Liver (tissue), 9 donors: ENCODE results near the gene PTH1R. TPM values are rescaled to one million over a fixed set of nuclear protein-coding genes. Genes with fewer than 3 reads are reported as not detected.

Experiments
- DNase-seq: peaks from one replicate; pipeline ENCODE4 v3.0.0-alpha.2; 2017; ENCODE audit warnings: low spot score
- H3K27ac ChIP-seq, 2 donors: one replicate each; pipeline ENCODE4 v1.7.0; 2013; ENCODE audit warnings: inconsistent platforms in 2 of 2, low read length in 2 of 2, control low read depth in 1 of 2, low read depth in 1 of 2, mild to moderate bottlenecking in 1 of 2
- H3K27me3 ChIP-seq, 4 donors: one replicate each; pipeline versions ENCODE4 v1.6.1 to v1.7.0; 2013; ENCODE audit warnings: low read length in 3 of 4, inconsistent platforms in 1 of 4, mild to moderate bottlenecking in 1 of 4, moderate library complexity in 1 of 4; ENCODE audit not compliant: control insufficient read depth in 4 of 4, insufficient read depth in 4 of 4
- H3K36me3 ChIP-seq, 4 donors: one replicate each; pipeline versions ENCODE4 v1.6.1 to v1.7.0; 2013; ENCODE audit warnings: low read length in 3 of 4, mild to moderate bottlenecking in 3 of 4, low read depth in 1 of 4, moderate library complexity in 1 of 4; ENCODE audit not compliant: control insufficient read depth in 4 of 4, insufficient read depth in 3 of 4
- H3K4me1 ChIP-seq, 4 donors: one replicate each; pipeline versions ENCODE4 v1.6.1 to v1.7.0; 2013; ENCODE audit warnings: low read length in 3 of 4, mild to moderate bottlenecking in 3 of 4, moderate library complexity in 1 of 4; ENCODE audit not compliant: control insufficient read depth in 4 of 4, insufficient read depth in 4 of 4
- H3K4me3 ChIP-seq, 3 donors: one replicate each; pipeline versions ENCODE4 v1.6.1 to v1.7.0; 2013; ENCODE audit warnings: low read length in 3 of 3, control low read depth in 1 of 3, low read depth in 1 of 3, mild to moderate bottlenecking in 1 of 3
- H3K9ac ChIP-seq, 2 donors: one replicate each; pipeline ENCODE4 v1.7.0; 2013; ENCODE audit warnings: low read length in 2 of 2, mild to moderate bottlenecking in 2 of 2, moderate library complexity in 2 of 2, control low read depth in 1 of 2, low read depth in 1 of 2
- H3K9me3 ChIP-seq, 4 donors: one replicate each; pipeline versions ENCODE4 v1.6.1 to v1.7.0; 2013; ENCODE audit warnings: low read length in 3 of 4; ENCODE audit not compliant: control insufficient read depth in 4 of 4
- EGR1 ChIP-seq, 2 donors: IDR thresholded peaks; 2 replicates each; pipeline ENCODE4 v1.6.1; 2016 to 2018; ENCODE audit warnings: antibody characterized with exemption in 2 of 2, low read depth in 2 of 2
- FOXA1 ChIP-seq: IDR thresholded peaks from 2 replicates; pipeline ENCODE4 v1.6.1; 2016; ENCODE audit warnings: antibody characterized with exemption
- FOXA2 ChIP-seq: IDR thresholded peaks from 2 replicates; pipeline ENCODE4 v1.6.1; 2016; ENCODE audit warnings: antibody characterized with exemption
- GABPA ChIP-seq, 2 donors: IDR thresholded peaks in 1 of 2; conservative IDR thresholded peaks in 1 of 2; 2 replicates each; pipeline ENCODE4 v1.6.1; 2016; ENCODE audit warnings: antibody characterized with exemption in 2 of 2, mild to moderate bottlenecking in 1 of 2, moderate library complexity in 1 of 2
- HNF4A ChIP-seq, 2 donors: conservative IDR thresholded peaks; 2 replicates each; pipeline ENCODE4 v1.6.1; 2016; ENCODE audit warnings: antibody characterized with exemption in 2 of 2, mild to moderate bottlenecking in 2 of 2
- HNF4G ChIP-seq: IDR thresholded peaks from 2 replicates; pipeline ENCODE4 v1.6.1; 2016; ENCODE audit warnings: antibody characterized with exemption
- JUND ChIP-seq, 2 donors: IDR thresholded peaks; 2 replicates each; pipeline ENCODE4 v1.6.1; 2016; ENCODE audit warnings: antibody characterized with exemption in 2 of 2
- NR2F2 ChIP-seq: IDR thresholded peaks from 2 replicates; pipeline ENCODE4 v1.6.1; 2016; ENCODE audit warnings: antibody characterized with exemption
- RAD21 ChIP-seq, 2 donors: IDR thresholded peaks; 2 replicates each; pipeline ENCODE4 v1.6.1; 2016; ENCODE audit warnings: antibody characterized with exemption in 2 of 2, mild to moderate bottlenecking in 2 of 2
- RXRA ChIP-seq, 2 donors: IDR thresholded peaks; 2 replicates each; pipeline ENCODE4 v1.6.1; 2017 to 2018; ENCODE audit warnings: antibody characterized with exemption in 2 of 2, mild to moderate bottlenecking in 1 of 2
- SP1 ChIP-seq: IDR thresholded peaks from 2 replicates; pipeline ENCODE4 v1.6.1; 2018; ENCODE audit warnings: antibody characterized with exemption, mild to moderate bottlenecking
- TAF1 ChIP-seq: conservative IDR thresholded peaks from 2 replicates; pipeline ENCODE4 v1.6.1; 2016; ENCODE audit warnings: antibody characterized with exemption, mild to moderate bottlenecking
- YY1 ChIP-seq: IDR thresholded peaks from 2 replicates; pipeline ENCODE4 v1.6.1; 2016; ENCODE audit warnings: antibody characterized with exemption, mild to moderate bottlenecking
- WGBS: extraction: QIAGEN DNeasy Blood & Tissue Kit; methylation state at CpG from one replicate; pipeline ENCODE4 v1.1.7; 2013; 5-methylcytosine and 5-hydroxymethylcytosine counted together
- polyA plus RNA-seq, 2 donors: library from polyadenylated mRNA; stranded (reverse) in 1 of 2; unstranded in 1 of 2; fragments of 200-250 nt in 1 of 2; fragments of >200 nt in 1 of 2; fragmentation: Nextera tagmentation in 1 of 2; extraction: Ambion mirVana in 1 of 2; gene quantifications; one replicate each; pipeline versions ENCODE4 v1.2.1 to v1.2.3, GENCODE V29; 2013 to 2015
- total RNA-seq, 2 donors: library from RNA; depleted of rRNA; stranded (reverse); fragments of >200 nt; gene quantifications; one replicate each; pipeline ENCODE4 v1.2.3, GENCODE V29; 2014
- TF ChIP-seq, protein P1 (sequence below): IDR thresholded peaks from 2 replicates; pipeline ENCODE4 v1.6.1; 2016; ENCODE audit warnings: antibody characterized with exemption
- TF ChIP-seq, protein P2 (sequence below): IDR thresholded peaks from 2 replicates; pipeline ENCODE4 v1.6.1; 2016; ENCODE audit warnings: antibody characterized with exemption
- TF ChIP-seq, protein P3 (sequence below): fragments of 150-350 bp; IDR thresholded peaks from 2 replicates; pipeline ENCODE4 v1.5.1; 2017; ENCODE audit warnings: improper control_type of control experiment, low read depth, low read length; ENCODE audit not compliant: missing input control
- TF ChIP-seq, protein P4 (sequence below): IDR thresholded peaks from 2 replicates; pipeline ENCODE4 v1.6.1; 2016; ENCODE audit warnings: antibody characterized with exemption, mild to moderate bottlenecking
- TF ChIP-seq, protein P5 (sequence below): IDR thresholded peaks from 2 replicates; pipeline ENCODE4 v1.6.1; 2016; ENCODE audit warnings: antibody characterized with exemption
- donor health status: healthy.
- donor health status: healthy.
- donor health status: healthy.
- donor health status: healthy.
- donor health status: healthy.

PTH1R gene
- total and polyA plus RNA-seq, 4 donors, result 7.2 to 28.4 (median 23.6) TPM

DNA sequence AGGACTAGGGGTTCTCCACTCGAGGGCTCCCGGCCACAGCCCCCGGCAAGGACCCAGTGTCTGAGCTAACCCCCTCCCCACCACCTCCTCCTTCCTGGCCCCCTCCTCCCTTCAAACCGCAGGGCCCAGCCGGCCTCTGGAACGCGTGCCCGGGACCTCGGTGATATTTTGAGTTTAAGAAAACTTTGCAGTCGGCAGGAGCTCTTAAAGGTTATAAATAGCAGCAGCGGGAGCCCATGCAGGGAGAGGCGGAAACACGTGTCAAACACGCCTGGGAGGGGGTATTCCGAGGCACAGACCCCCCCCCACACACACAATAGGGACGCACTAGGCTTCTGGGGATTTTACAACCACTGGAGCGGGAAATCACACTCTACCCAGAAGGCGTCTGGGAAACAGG lies 3.1 kb upstream of the PTH1R start:
- no peak for TF ChIP-seq HNF4A (conservative IDR thresholded peaks at IDR 0.05)
- TF ChIP-seq HNF4G, result no peak
- TF ChIP-seq, protein P1, sequence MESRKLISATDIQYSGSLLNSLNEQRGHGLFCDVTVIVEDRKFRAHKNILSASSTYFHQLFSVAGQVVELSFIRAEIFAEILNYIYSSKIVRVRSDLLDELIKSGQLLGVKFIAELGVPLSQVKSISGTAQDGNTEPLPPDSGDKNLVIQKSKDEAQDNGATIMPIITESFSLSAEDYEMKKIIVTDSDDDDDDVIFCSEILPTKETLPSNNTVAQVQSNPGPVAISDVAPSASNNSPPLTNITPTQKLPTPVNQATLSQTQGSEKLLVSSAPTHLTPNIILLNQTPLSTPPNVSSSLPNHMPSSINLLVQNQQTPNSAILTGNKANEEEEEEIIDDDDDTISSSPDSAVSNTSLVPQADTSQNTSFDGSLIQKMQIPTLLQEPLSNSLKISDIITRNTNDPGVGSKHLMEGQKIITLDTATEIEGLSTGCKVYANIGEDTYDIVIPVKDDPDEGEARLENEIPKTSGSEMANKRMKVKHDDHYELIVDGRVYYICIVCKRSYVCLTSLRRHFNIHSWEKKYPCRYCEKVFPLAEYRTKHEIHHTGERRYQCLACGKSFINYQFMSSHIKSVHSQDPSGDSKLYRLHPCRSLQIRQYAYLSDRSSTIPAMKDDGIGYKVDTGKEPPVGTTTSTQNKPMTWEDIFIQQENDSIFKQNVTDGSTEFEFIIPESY, result no peak
- TF ChIP-seq SP1, result no peak
- TF ChIP-seq YY1, result no peak
- TF ChIP-seq NR2F2, result no peak
- H3K9ac ChIP-seq, result no peak overlapping the region
- no peak for DNase-seq
- no peak overlapping the region for H3K4me3 ChIP-seq
- no peaks in the 10 kb centered on the region for H3K9me3 ChIP-seq
- H3K27me3 ChIP-seq, result no peaks in the 10 kb centered on the region
- no peaks in the 10 kb centered on the region for H3K36me3 ChIP-seq
- peak overlapping the region; percentile 30 to 48 for H3K27ac ChIP-seq
- peaks cover 0 to 19% (median 5%) of the 10 kb centered on the region in 4 donors for H3K4me1 ChIP-seq
- WGBS, result 68% methylated on average over 18 of the region's 18 CpGs

DNA sequence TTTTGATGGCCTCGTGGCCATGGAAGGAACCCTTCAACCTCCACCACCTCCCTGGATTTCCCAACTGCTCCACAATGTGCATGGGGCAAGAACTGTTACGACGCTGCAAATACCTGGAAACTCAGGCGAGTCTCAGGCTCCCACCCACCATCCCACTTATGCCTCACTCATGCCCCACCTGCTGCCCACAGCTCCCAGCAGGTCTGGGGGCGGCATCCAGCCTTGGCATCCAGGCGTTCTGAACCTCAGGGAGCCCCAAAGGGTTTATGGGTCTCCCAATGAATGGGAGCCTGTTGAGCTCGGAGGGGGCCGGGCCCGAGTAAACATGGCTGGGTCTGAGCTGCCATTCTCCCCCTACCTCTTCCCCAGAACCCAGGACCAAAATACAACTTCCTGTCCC lies 2.0 kb upstream of the PTH1R start:
- H3K9me3 ChIP-seq, result no peaks in the 10 kb centered on the region
- H3K27ac ChIP-seq, result peak overlapping the region in 1 of 2 donors; percentile 21
- TF ChIP-seq JUND (IDR thresholded peaks at IDR 0.05) (no peak), FOXA2 (no peak), NR2F2 (no peak), YY1 (no peak), EGR1 (IDR thresholded peaks at IDR 0.05; ENCODE audit: low read depth in 2 of 2) (no peak), RXRA (IDR thresholded peaks at IDR 0.05) (no peak), SP1 (no peak), GABPA (IDR thresholded peaks at IDR 0.05 in 1 of 2, conservative IDR thresholded peaks at IDR 0.05 in 1 of 2) (no peak), FOXA1 (no peak), HNF4G (no peak), HNF4A (conservative IDR thresholded peaks at IDR 0.05) (no peak), TAF1 (no peak), RAD21 (IDR thresholded peaks at IDR 0.05) (no peak)
- TF ChIP-seq, protein P2, sequence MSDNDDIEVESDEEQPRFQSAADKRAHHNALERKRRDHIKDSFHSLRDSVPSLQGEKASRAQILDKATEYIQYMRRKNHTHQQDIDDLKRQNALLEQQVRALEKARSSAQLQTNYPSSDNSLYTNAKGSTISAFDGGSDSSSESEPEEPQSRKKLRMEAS, result no peak
- TF ChIP-seq, protein P3, sequence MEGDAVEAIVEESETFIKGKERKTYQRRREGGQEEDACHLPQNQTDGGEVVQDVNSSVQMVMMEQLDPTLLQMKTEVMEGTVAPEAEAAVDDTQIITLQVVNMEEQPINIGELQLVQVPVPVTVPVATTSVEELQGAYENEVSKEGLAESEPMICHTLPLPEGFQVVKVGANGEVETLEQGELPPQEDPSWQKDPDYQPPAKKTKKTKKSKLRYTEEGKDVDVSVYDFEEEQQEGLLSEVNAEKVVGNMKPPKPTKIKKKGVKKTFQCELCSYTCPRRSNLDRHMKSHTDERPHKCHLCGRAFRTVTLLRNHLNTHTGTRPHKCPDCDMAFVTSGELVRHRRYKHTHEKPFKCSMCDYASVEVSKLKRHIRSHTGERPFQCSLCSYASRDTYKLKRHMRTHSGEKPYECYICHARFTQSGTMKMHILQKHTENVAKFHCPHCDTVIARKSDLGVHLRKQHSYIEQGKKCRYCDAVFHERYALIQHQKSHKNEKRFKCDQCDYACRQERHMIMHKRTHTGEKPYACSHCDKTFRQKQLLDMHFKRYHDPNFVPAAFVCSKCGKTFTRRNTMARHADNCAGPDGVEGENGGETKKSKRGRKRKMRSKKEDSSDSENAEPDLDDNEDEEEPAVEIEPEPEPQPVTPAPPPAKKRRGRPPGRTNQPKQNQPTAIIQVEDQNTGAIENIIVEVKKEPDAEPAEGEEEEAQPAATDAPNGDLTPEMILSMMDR, result no peak
- TF ChIP-seq, protein P1, result no peak
- TF ChIP-seq, protein P4, sequence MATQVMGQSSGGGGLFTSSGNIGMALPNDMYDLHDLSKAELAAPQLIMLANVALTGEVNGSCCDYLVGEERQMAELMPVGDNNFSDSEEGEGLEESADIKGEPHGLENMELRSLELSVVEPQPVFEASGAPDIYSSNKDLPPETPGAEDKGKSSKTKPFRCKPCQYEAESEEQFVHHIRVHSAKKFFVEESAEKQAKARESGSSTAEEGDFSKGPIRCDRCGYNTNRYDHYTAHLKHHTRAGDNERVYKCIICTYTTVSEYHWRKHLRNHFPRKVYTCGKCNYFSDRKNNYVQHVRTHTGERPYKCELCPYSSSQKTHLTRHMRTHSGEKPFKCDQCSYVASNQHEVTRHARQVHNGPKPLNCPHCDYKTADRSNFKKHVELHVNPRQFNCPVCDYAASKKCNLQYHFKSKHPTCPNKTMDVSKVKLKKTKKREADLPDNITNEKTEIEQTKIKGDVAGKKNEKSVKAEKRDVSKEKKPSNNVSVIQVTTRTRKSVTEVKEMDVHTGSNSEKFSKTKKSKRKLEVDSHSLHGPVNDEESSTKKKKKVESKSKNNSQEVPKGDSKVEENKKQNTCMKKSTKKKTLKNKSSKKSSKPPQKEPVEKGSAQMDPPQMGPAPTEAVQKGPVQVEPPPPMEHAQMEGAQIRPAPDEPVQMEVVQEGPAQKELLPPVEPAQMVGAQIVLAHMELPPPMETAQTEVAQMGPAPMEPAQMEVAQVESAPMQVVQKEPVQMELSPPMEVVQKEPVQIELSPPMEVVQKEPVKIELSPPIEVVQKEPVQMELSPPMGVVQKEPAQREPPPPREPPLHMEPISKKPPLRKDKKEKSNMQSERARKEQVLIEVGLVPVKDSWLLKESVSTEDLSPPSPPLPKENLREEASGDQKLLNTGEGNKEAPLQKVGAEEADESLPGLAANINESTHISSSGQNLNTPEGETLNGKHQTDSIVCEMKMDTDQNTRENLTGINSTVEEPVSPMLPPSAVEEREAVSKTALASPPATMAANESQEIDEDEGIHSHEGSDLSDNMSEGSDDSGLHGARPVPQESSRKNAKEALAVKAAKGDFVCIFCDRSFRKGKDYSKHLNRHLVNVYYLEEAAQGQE, result no peak
- TF ChIP-seq, protein P5, sequence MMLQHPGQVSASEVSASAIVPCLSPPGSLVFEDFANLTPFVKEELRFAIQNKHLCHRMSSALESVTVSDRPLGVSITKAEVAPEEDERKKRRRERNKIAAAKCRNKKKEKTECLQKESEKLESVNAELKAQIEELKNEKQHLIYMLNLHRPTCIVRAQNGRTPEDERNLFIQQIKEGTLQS, result no peak
- no peak overlapping the region for H3K9ac ChIP-seq
- H3K4me1 ChIP-seq, result peaks cover 0 to 12% (median 2%) of the 10 kb centered on the region in 4 donors
- DNase-seq, result no peak
- H3K4me3 ChIP-seq, result no peak overlapping the region
- WGBS, result 94% methylated on average over 9 of the region's 9 CpGs
- no peaks in the 10 kb centered on the region for H3K27me3 ChIP-seq
- no peaks in the 10 kb centered on the region for H3K36me3 ChIP-seq
